ENCODE data around the gene LMAN1L.

GRCh38 chr15:74838137-74838516 is 25.5 kb downstream of the LMAN1L start:
- TF ChIP-seq, protein P1, sequence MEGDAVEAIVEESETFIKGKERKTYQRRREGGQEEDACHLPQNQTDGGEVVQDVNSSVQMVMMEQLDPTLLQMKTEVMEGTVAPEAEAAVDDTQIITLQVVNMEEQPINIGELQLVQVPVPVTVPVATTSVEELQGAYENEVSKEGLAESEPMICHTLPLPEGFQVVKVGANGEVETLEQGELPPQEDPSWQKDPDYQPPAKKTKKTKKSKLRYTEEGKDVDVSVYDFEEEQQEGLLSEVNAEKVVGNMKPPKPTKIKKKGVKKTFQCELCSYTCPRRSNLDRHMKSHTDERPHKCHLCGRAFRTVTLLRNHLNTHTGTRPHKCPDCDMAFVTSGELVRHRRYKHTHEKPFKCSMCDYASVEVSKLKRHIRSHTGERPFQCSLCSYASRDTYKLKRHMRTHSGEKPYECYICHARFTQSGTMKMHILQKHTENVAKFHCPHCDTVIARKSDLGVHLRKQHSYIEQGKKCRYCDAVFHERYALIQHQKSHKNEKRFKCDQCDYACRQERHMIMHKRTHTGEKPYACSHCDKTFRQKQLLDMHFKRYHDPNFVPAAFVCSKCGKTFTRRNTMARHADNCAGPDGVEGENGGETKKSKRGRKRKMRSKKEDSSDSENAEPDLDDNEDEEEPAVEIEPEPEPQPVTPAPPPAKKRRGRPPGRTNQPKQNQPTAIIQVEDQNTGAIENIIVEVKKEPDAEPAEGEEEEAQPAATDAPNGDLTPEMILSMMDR (IDR thresholded peaks at IDR 0.05) = no peak
- no peak for TF ChIP-seq POLR2A (IDR thresholded peaks at IDR 0.05; ENCODE audit: low read depth)
